ENCODE measurements around the gene DGCR2.
"Not testable (repeated sequence)": the region's sequence is repeated elsewhere in the genome, so short reads cannot be mapped to it uniquely, and the experiment has no call there.

The DGCR2 gene

GRCh38 chr22:19036523-19037273 lies 85.5 kb downstream of the DGCR2 start:
- H3K4me3 ChIP-seq (ENCODE audit: low read depth, low read length) = no peak overlapping the region
- no peak for DNase-seq (ENCODE audit: low read depth)

GRCh38 chr22:19036229-19036522 lies 86.0 kb downstream of the DGCR2 start:
- no peak for DNase-seq (ENCODE audit: low read depth)

DNA sequence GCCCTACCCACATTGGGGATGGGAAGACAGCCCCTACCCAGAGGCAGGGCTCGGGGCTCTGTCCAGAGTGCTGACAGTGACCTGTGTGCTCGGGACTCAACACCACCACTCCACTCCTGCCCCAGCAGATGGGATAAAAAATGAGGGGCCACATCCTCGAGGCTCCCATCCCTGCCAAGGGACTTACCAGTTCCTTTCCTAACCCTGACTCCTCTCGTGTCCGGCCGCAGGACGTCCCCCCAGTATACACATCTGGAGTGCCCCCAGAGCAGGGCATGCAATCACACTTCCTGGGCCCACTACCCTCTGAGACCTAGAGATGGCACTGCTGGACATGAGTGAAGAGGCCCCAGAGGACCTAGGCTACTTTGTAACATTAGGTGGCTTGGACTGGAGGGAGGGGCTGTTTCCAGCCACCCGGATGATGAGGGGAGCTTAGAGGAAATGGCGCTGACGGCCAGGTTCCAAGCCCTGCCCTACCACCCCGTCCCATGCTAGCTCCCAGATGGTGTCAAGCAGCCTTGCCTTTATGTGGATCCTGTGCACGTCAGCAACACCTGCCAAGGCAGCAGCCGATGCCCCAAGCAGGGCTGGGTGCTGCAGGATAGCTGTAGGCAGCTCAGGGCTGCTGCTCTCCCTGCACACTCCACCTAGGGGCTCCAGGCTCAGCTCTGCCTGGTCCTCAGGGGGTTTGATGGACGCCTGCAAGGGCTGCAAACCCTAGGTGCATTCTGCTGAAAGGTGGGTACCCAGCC lies 86.6 kb downstream of the DGCR2 start:
- no peak overlapping the region for H3K4me3 ChIP-seq (ENCODE audit: low read depth, low read length)
- no peak for DNase-seq (ENCODE audit: low read depth)

More at GRCh38 chr22:19036229-19036522, 86.0 kb downstream of the DGCR2 start:
- H3K4me3 ChIP-seq (ENCODE audit: low read depth, low read length) = no peak overlapping the region

GRCh38 chr22:19035126-19035473 lies 87.1 kb downstream of the DGCR2 start:
- not testable (repeated sequence) for DNase-seq (ENCODE audit: low read depth); H3K4me3 ChIP-seq (ENCODE audit: low read depth, low read length)

DNA sequence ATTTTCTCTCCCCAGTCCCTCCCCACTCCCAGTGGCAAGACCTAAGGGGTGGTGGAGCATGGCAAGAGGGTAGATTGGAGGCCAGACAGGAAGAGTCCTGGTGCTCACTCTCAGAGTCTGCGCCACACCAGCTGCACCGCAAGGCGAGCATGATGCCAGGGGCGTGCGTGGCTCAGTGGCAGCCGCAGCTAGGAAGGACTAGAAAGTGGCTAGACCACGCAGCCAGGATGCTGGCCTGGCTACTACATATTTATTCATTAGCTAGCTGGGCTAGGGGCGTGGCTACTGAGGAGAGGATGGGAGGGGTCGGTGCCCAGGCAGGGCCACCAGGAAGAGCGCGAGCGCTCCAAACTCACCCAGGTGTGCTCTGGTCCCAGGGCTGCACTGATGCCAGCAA lies 87.5 kb downstream of the DGCR2 start:
- not testable (repeated sequence) for DNase-seq (ENCODE audit: low read depth)

GRCh38 chr22:19034031-19034723 lies 88.0 kb downstream of the DGCR2 start:
- not testable (repeated sequence) for DNase-seq (ENCODE audit: low read depth); H3K4me3 ChIP-seq (ENCODE audit: low read depth, low read length)

More for the DNA sequence above, 87.5 kb downstream of the DGCR2 start:
- H3K4me3 ChIP-seq (ENCODE audit: low read depth, low read length) = not testable (repeated sequence)

DNA sequence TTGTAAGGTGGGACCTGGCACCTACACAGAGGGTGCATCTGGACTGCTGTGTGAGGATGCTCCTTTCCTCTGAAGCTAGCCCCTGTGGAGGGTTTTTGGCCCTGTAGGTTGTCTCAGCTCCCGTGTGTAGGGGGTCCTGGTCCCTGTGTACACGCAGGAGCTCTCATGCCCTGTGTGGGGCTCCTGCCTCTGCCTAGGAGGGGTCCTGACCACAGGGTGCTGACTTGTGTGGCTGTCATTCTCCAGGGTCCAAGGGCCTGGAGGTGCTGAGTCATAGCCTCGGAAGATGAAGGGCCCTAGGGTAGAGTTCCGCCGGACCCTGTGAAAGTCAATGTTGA lies 88.7 kb downstream of the DGCR2 start:
- DNase-seq (ENCODE audit: low read depth); H3K4me3 ChIP-seq (ENCODE audit: low read depth, low read length): not testable (repeated sequence)

DNA sequence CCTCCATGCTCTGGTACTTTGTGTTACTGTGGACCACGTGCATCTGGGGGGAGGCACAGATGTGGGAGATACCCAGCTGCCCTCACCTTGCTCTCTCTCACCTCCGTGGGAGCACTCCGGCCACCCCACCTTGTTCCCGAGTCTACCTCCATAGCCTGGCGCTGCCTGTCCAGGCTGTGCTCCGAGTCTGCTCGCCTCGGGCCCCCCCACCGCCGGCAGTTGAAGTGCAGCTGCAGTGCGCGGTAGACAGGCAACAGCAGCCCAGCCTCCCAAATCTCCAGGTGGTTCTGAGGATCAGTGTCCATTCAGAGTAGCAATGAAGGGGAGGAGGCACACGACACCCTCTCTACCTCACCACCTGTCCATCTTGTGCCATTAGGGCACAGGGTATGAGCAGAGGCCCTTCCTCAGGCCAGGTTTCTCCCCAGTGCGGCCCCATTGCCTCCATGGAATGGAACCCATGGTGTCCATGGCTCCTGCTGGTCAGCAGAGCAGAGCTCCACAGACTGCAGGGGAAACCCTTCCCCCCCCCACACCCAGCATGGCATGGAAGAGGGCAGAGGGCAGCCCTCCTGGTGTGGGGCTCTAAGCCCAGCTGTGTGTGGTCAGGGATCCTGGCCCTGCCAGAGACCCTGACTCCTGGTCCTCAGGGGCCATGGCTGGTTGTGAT lies 89.2 kb downstream of the DGCR2 start:
- DNase-seq (ENCODE audit: low read depth); H3K4me3 ChIP-seq (ENCODE audit: low read depth, low read length): not testable (repeated sequence)

DNA sequence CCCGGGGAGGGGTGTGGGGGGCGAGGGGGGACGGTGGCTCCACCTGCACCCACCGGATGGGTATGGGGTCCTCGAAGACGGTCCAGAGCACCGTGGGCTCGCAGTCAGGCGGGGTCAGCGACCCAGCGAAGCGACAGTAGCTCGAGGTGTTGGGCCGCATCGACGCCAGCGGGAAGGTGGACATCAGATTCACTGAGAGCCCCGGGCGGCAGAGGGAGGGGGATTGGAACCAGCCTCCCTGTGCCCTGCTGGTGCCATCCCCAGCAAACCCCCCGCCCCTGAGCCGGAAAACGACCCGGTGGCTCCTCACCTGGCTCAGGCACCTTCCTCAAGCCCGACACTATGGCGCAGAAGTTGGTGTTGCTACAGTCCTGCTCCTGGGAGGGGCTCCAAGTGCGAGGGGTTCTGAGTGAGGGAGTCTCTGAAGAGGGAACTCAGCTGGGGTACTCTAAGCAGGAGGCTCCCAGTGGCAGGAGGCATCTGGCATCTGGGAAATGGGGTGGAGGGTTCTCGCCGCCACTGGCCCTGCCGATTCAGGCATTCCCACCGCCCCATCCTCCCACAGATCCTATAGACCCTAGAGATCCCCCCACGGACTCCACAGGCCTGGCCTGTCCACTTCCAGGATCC lies 89.9 kb downstream of the DGCR2 start:
- DNase-seq (ENCODE audit: low read depth); H3K4me3 ChIP-seq (ENCODE audit: low read depth, low read length): not testable (repeated sequence)

DNA sequence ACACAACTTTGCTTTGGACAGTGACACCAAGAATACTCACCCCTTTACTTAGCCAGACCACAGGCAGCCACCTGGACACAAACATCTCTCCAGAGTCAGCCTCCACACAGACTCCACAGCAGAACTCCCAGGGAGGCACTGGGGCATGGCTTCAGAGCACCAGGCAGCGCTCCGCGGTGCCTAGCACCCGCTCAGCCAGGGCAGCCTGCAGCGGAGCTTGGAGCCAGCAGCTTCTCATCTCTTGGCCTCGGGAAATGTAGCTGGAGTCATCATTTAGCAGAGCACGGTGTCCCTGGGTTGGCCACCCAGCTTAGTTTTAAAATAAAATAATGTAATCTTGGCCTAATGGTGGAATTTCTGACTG lies 91.3 kb downstream of the DGCR2 start:
- DNase-seq (ENCODE audit: low read depth); H3K4me3 ChIP-seq (ENCODE audit: low read depth, low read length): not testable (repeated sequence)

DNA sequence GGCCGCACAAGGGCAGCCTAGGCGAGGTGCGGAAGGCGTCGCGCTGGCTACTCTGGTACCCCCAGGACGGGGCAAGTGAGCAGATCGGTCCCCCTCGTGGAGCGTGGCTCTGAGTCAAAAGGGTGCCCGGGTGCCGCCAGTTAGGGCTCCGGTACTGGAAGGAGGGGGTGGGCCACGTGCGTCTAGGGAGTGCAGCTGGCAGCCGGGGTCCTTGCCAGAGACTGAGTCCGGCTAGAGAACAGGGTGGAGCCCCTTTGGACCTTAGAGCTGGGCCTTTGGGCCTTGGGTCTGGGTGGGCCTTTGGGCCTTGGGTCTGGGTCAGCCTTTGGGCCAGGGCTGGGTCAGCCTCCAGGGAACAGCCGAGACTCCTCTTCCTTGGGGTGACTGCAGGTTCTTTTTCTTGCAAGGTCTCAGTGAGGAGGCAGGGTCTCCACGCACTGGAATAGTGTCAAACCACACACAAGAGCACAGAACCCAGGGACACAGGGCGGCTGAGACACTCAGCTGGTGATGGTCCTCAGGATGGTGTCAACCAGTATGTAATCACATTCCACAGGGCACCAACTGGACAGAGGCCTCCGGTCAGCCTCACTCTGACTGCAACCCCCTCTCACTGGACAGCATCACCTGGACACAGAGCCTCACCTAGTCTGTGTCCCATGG lies 91.9 kb downstream of the DGCR2 start:
- DNase-seq (ENCODE audit: low read depth); H3K4me3 ChIP-seq (ENCODE audit: low read depth, low read length): not testable (repeated sequence)

GRCh38 chr22:19029113-19030103 lies 92.8 kb downstream of the DGCR2 start:
- DNase-seq (ENCODE audit: low read depth); H3K4me3 ChIP-seq (ENCODE audit: low read depth, low read length): not testable (repeated sequence)

GRCh38 chr22:19028060-19028455 lies 94.2 kb downstream of the DGCR2 start:
- not testable (repeated sequence) for DNase-seq (ENCODE audit: low read depth)

DNA sequence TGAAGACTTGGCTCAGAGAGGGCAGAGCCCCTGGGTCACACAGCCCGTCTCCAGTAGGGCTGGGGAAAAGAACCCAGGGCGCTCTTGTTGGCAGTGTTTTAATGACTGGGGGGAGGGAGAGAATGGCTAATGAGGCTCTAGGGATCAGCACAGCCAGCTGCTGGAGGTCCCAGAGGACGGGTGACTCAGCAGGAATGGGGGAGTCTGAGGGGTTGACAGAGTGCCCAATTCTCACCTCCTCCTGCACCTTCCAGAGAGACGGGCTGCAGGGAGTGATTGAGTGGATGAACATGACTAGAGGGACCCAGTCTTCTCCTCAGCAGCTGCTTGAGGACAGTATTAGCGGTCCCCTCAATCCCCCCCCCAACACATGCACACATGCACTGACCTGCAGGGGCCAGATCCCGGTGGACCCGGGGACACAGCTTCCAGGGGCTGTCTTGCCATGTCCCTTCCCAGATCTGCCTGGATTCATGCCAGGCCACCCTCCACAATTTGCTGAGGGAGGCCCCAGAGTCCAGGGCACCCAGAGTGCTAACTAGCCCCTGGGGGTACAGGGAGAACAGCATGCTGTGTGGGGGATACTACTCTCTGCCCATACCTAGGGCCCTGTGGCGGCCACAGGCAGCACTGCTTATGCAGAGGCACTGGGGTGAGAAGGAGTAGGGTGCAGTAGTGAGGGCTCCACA lies 94.7 kb downstream of the DGCR2 start:
- not testable (repeated sequence) for H3K4me3 ChIP-seq (ENCODE audit: low read depth, low read length); DNase-seq (ENCODE audit: low read depth)

More at GRCh38 chr22:19028060-19028455, 94.2 kb downstream of the DGCR2 start:
- not testable (repeated sequence) for H3K4me3 ChIP-seq (ENCODE audit: low read depth, low read length)

DNA sequence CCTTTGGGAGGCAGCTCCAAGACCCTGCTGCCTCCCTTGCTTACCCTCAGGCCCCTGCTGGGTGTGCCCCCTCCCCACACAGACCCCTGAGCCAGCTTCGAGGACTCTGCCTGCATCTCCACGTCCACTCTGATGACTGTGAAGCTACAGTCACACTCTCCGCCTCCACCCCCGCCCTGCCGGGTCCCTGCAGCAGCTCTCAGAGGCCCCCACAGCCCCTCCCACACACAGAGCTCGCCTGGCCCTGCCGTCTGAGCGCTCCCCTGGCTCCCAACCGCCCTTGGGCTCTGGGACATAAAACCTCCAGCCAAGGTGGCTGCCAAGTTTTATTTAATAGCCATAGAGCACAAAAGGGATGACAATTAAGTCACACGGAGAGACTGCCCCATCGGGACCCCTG lies 96.1 kb downstream of the DGCR2 start:
- H3K4me3 ChIP-seq (ENCODE audit: low read depth, low read length); DNase-seq (ENCODE audit: low read depth): not testable (repeated sequence)

DNA sequence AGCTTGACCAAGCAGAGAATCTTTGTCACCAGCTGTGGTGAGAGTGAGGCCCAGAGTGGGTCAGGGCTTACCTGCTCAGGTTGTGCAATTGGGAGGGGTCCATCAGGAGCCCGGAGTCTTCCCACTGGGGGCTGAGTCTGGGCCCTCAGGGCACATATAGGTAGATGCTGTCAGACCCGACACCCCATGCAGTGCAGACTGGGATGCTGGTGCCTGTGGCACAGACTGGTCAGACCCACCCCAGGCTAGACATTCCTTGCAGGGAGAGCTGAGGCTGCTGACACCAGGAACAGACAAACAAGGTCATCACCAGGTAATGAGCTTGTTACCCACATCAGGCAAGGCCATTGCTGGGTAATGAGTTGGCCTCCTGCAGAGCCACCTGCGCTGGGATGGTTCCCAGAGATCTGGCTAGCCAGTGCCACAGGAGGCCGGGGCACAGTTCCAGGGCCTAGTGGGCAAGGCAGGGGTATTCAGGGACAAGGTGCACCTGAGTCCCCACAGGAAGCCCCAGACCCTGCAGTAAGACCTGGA lies 97.2 kb downstream of the DGCR2 start:
- not testable (repeated sequence) for DNase-seq (ENCODE audit: low read depth); H3K4me3 ChIP-seq (ENCODE audit: low read depth, low read length)

DNA sequence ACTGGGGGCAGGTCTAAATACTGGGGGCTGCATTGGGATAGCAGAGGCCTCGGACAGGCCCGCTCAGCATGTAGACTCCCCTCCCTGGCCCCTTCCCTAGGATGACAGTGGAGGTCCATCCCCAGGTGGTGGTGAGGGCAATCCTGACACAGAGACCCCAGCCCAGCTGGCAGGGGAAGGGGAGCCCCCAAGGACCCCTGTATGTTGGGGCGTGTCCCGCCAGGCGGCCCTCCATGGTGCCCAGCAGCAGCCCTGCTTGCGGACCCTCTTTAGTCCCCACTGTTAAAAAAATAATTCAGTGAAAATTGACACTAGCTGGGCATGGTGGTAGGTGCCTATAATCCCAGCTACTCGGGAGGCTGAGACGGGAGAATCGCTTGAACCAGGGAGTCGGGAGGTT lies 98.3 kb downstream of the DGCR2 start:
- not testable (repeated sequence) for DNase-seq (ENCODE audit: low read depth); H3K4me3 ChIP-seq (ENCODE audit: low read depth, low read length)
